22Rv1 (cell line): ENCODE results near the gene TRPM3.

Experiments
- ZFX ChIP-seq: fragments of 450-650 bp; IDR thresholded peaks from 2 replicates; pipeline ENCODE4 v1.6.1; 2017; ENCODE audit warnings: antibody characterized with exemption, borderline replicate concordance
- TF ChIP-seq, protein P1 (sequence below): fragments of 450-650 bp; IDR thresholded peaks from 2 replicates; pipeline ENCODE4 v1.5.1; 2017; ENCODE audit warnings: mild to moderate bottlenecking

- TF ChIP-seq, protein P1, sequence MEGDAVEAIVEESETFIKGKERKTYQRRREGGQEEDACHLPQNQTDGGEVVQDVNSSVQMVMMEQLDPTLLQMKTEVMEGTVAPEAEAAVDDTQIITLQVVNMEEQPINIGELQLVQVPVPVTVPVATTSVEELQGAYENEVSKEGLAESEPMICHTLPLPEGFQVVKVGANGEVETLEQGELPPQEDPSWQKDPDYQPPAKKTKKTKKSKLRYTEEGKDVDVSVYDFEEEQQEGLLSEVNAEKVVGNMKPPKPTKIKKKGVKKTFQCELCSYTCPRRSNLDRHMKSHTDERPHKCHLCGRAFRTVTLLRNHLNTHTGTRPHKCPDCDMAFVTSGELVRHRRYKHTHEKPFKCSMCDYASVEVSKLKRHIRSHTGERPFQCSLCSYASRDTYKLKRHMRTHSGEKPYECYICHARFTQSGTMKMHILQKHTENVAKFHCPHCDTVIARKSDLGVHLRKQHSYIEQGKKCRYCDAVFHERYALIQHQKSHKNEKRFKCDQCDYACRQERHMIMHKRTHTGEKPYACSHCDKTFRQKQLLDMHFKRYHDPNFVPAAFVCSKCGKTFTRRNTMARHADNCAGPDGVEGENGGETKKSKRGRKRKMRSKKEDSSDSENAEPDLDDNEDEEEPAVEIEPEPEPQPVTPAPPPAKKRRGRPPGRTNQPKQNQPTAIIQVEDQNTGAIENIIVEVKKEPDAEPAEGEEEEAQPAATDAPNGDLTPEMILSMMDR, result no peak
- no peak for TF ChIP-seq ZFX
Observed at GRCh38 chr9:71120501-71121247, 747 bp downstream of the TRPM3 start.
